Activated CD8-positive, alpha-beta memory T cell treated with anti-CD3 and anti-CD28 coated beads, Interleukin-2, amount 50 U/mL, for 48 hours (primary cell): ENCODE results near the gene PHF20.
"Not testable (repeated sequence)": the region's sequence is repeated elsewhere in the genome, so short reads cannot be mapped to it uniquely, and the experiment has no call there.

ENCODE experiments used
- DNase-seq: peaks from one replicate; pipeline ENCODE4 v3.0.0-alpha.2; 2020

Gene PHF20

GRCh38 chr20:35739294-35740163 lies 32.3 kb upstream of the PHF20 start:
- DNase-seq: no peak

- DNase-seq: peak; percentile 98
Observed at GRCh38 chr20:35741892-35742740, 29.7 kb upstream of the PHF20 start, which contains the start of gene RBM39. Gene RBM39, minus strand, starts transcription at chr20:35742260. Its CDS starts 1,386 bp downstream, at chr20:35740874.

GRCh38 chr20:35742741-35743523 lies 28.9 kb upstream of the PHF20 start:
- no peak for DNase-seq

- no peak for DNase-seq
Observed at GRCh38 chr20:35743693-35744491, 27.9 kb upstream of the PHF20 start.

- not testable (repeated sequence) for DNase-seq
Observed at GRCh38 chr20:35744492-35744841, 27.3 kb upstream of the PHF20 start.

- no peak for DNase-seq
Observed at GRCh38 chr20:35750611-35751010, 21.2 kb upstream of the PHF20 start.

- no peak for DNase-seq
Observed at GRCh38 chr20:35756404-35756803, 15.4 kb upstream of the PHF20 start.

GRCh38 chr20:35757098-35757705 lies 14.6 kb upstream of the PHF20 start:
- DNase-seq: no peak

GRCh38 chr20:35761548-35761947 lies 10.3 kb upstream of the PHF20 start:
- DNase-seq: not testable (repeated sequence)

GRCh38 chr20:35762461-35762860 lies 9.4 kb upstream of the PHF20 start:
- no peak for DNase-seq

GRCh38 chr20:35764936-35765335 lies 6.9 kb upstream of the PHF20 start:
- DNase-seq: not testable (repeated sequence)

- no peak for DNase-seq
Observed at GRCh38 chr20:35766843-35767242, 5.0 kb upstream of the PHF20 start.

- DNase-seq: peak; percentile 75
Observed at GRCh38 chr20:35767683-35768481, 3.9 kb upstream of the PHF20 start.

- DNase-seq: peak; percentile 77
Observed at GRCh38 chr20:35768731-35769664, 2.8 kb upstream of the PHF20 start.

GRCh38 chr20:35771367-35771688 lies 487 bp upstream of the PHF20 start:
- DNase-seq: no peak

- no peak for DNase-seq
Observed at GRCh38 chr20:35772563-35773058, 796 bp downstream of the PHF20 start.

GRCh38 chr20:35773154-35773751 lies 1.4 kb downstream of the PHF20 start:
- DNase-seq: peak; percentile 56

GRCh38 chr20:35774391-35774790 lies 2.6 kb downstream of the PHF20 start:
- no peak for DNase-seq

- DNase-seq: no peak
Observed at GRCh38 chr20:35776513-35777101, 4.8 kb downstream of the PHF20 start.
